Osteoblast (primary cell): ENCODE measurements around the gene FOXK1. TPM values are rescaled to one million over a fixed set of nuclear protein-coding genes. Genes with fewer than 3 reads are reported as not detected.
A peak's percentile ranks its signal among the peaks of the same experiment; 100 is the strongest.

Experiments used
- DNase-seq: peaks from one replicate; pipeline ENCODE4 v3.0.0; 2011; ENCODE audit warnings: low spot score, mixed read lengths; ENCODE audit not compliant: insufficient read length; ENCODE audit errors: missing footprints
- H2AFZ ChIP-seq: 2 replicates; pipeline ENCODE4 v1.6.0; 2011; ENCODE audit warnings: mild to moderate bottlenecking, low read length
- H3K27ac ChIP-seq: 2 replicates; pipeline ENCODE4 v1.5.1; 2011; ENCODE audit warnings: mild to moderate bottlenecking, low read depth, low read length, moderate library complexity
- H3K27me3 ChIP-seq: 2 replicates; pipeline ENCODE4 v1.6.0; 2012; ENCODE audit warnings: mild to moderate bottlenecking, control low read depth, inconsistent platforms, low read length, moderate library complexity; ENCODE audit not compliant: insufficient read depth
- H3K36me3 ChIP-seq: 2 replicates; pipeline ENCODE4 v1.5.1; 2011; ENCODE audit warnings: mild to moderate bottlenecking, low read length, control low read depth, moderate library complexity; ENCODE audit not compliant: insufficient read depth
- H3K4me1 ChIP-seq: 2 replicates; pipeline ENCODE4 v1.5.1; 2011; ENCODE audit warnings: mild to moderate bottlenecking, low read length, control low read depth, moderate library complexity; ENCODE audit not compliant: insufficient read depth
- H3K4me2 ChIP-seq: 2 replicates; pipeline ENCODE4 v1.6.0; 2011; ENCODE audit warnings: mild to moderate bottlenecking, low read length; ENCODE audit not compliant: insufficient read depth
- H3K4me3 ChIP-seq: fragments of 200-600 bp; sonication (generic); 3 replicates; pipeline ENCODE4 v1.5.1; 2012; ENCODE audit warnings: mild to moderate bottlenecking, low read length, inconsistent platforms; ENCODE audit not compliant: insufficient read depth
- H3K79me2 ChIP-seq: 2 replicates; pipeline ENCODE4 v1.6.0; 2012; ENCODE audit warnings: mild to moderate bottlenecking, low read length, control low read depth, inconsistent platforms; ENCODE audit not compliant: insufficient read depth
- H3K9me3 ChIP-seq: 2 replicates; pipeline ENCODE4 v1.5.1; 2011; ENCODE audit warnings: low read depth, low read length, control low read depth
- H4K20me1 ChIP-seq: 2 replicates; pipeline ENCODE4 v1.6.0; 2012; ENCODE audit warnings: mild to moderate bottlenecking, low read length, control low read depth; ENCODE audit not compliant: insufficient read depth
- CTCF ChIP-seq: IDR thresholded peaks from 2 replicates; pipeline ENCODE4 v1.5.1; 2011; ENCODE audit warnings: mild to moderate bottlenecking, low read depth, low read length, moderate library complexity; ENCODE audit errors: extremely low read depth
- total RNA-seq: library from RNA; depleted of rRNA; stranded (reverse); fragments of >200 nt; gene quantifications from 2 replicates; pipeline ENCODE4 v1.2.3, GENCODE V29; 2012

Gene FOXK1
- total RNA-seq, 1 donor: 31.8 TPM

- H3K4me3 ChIP-seq: no peak overlapping the region
- H4K20me1 ChIP-seq: peaks cover 63% of the 10 kb centered on the region
- H3K9me3 ChIP-seq: no peaks in the 10 kb centered on the region
- H2AFZ ChIP-seq: no peak overlapping the region
- no peak overlapping the region for H3K27ac ChIP-seq
- peaks cover 4% of the 10 kb centered on the region for H3K36me3 ChIP-seq
- H3K4me1 ChIP-seq: peaks cover 6% of the 10 kb centered on the region
- DNase-seq: peak; percentile 58
- no peak for TF ChIP-seq CTCF
- no peaks in the 10 kb centered on the region for H3K27me3 ChIP-seq
- no peak overlapping the region for H3K4me2 ChIP-seq
- H3K79me2 ChIP-seq: peaks cover 91% of the 10 kb centered on the region
Observed at GRCh38 chr7:4718075-4718474, 36.0 kb downstream of the FOXK1 start.

- H3K79me2 ChIP-seq: peaks cover 86% of the 10 kb centered on the region
- H4K20me1 ChIP-seq: peaks cover 51% of the 10 kb centered on the region
Observed at GRCh38 chr7:4720225-4720624, 38.1 kb downstream of the FOXK1 start.

GRCh38 chr7:4722308-4722707, 40.2 kb downstream of the FOXK1 start:
- no peaks in the 10 kb centered on the region for H3K27me3 ChIP-seq
- H4K20me1 ChIP-seq: peaks cover 32% of the 10 kb centered on the region
- H3K9me3 ChIP-seq: no peaks in the 10 kb centered on the region
- peaks cover 4% of the 10 kb centered on the region for H3K36me3 ChIP-seq
- H3K4me2 ChIP-seq: no peak overlapping the region
- TF ChIP-seq CTCF: no peak
- H3K27ac ChIP-seq: no peak overlapping the region
- H3K4me3 ChIP-seq: no peak overlapping the region
- H3K79me2 ChIP-seq: peaks cover 68% of the 10 kb centered on the region
- peak; percentile 69 for DNase-seq
- peaks cover 9% of the 10 kb centered on the region for H3K4me1 ChIP-seq
- H2AFZ ChIP-seq: no peak overlapping the region

More at GRCh38 chr7:4720225-4720624, 38.1 kb downstream of the FOXK1 start:
- Histone ChIP-seq H3K27me3 (no peaks in the 10 kb centered on the region), H3K27ac (no peak overlapping the region), H3K36me3 (peaks cover 4% of the 10 kb centered on the region), H3K4me2 (no peak overlapping the region), H3K4me3 (no peak overlapping the region), H2AFZ (no peak overlapping the region), H3K9me3 (no peaks in the 10 kb centered on the region), H3K4me1 (peaks cover 8% of the 10 kb centered on the region)
- no peak for TF ChIP-seq CTCF
- DNase-seq: peak; percentile 31

GRCh38 chr7:4722960-4723630, 41.0 kb downstream of the FOXK1 start:
- no peak for TF ChIP-seq CTCF
- Histone ChIP-seq H3K36me3 (peaks cover 1% of the 10 kb centered on the region), H2AFZ (no peak overlapping the region), H3K79me2 (peaks cover 68% of the 10 kb centered on the region), H3K27ac (no peak overlapping the region), H3K27me3 (no peaks in the 10 kb centered on the region), H3K4me2 (no peak overlapping the region), H4K20me1 (peaks cover 24% of the 10 kb centered on the region), H3K4me3 (no peak overlapping the region), H3K4me1 (peaks cover 9% of the 10 kb centered on the region), H3K9me3 (no peaks in the 10 kb centered on the region)
- DNase-seq: peak; percentile 47
